ENCODE measurements around the gene TRIM59. TPM values are rescaled to one million over a fixed set of nuclear protein-coding genes. Genes with fewer than 3 reads are reported as not detected.
A peak's percentile ranks its signal among the peaks of the same experiment; 100 is the strongest.

The TRIM59 gene
- total RNA-seq, 1 donor from 2014 or later = 17.1 TPM

DNA sequence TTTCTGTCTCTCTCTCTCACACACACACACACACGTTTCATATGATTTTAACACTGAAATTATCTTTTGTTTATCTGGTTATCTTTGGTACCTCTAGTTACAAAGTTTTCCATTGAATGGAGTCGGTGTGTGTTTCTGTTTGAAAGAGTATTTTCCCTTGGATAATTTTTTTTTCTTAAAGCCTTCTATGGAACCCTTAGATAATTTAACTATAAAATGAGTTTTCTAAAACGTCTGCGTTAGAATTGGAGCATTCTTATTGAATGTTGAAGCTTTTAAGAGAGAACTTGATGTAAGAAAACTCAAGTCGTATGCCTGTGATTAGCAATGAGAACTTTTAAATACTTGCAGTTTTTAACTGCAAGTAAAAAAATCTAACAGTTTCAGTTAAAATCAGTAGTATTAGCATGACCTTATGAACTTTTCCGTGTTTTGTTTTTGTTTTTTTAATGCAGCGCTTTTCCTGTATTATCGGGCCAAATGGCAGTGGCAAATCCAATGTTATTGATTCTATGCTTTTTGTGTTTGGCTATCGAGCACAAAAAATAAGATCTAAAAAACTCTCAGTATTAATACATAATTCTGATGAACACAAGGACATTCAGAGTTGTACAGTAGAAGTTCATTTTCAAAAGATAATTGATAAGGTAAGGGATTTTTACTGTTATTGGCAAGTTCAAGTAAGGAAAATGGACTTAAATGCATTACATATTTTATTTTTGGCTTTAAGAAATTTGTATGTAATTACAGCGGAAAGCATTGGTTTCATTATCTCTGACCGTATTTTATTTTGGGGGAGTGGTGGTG is 47.2 kb downstream of the TRIM59 start:
- DNase-seq = no peak

DNA sequence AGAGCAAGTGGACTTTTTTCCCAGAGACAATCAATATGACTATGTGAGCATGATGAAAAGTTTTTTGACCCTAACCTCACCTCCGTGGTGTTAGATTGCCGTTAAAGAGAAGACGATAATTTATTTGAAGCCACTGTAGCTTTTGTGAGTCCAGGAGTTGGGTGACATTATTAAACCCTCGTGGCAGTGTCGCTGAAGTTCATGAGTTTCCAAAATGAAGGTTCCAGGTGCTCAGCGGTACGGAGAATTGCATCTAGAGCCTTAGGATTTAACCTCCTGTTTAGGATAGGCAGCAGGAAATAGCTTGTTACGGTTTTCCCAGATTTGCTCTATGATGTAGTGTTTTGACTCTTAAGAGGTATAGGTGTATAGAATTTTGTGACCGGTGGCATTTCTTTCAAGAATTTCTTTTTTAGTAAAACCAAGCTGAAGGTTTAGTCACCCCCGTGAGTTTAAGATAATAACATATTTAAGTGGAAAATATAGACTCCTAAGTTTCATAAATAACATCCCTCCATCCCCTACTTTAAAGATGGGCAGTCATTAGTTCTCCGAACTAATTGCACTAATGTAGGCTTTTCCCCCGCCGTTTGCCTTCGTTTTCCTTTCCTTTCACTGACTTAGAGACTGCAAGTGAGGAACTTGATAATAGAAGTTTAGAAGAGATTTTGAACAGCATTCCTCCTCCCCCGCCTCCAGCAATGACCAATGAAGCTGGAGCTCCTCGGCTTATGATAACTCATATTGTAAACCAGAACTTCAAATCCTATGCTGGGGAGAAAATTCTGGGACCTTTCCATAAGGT is 48.1 kb downstream of the TRIM59 start:
- peak; percentile 37 for DNase-seq

DNA sequence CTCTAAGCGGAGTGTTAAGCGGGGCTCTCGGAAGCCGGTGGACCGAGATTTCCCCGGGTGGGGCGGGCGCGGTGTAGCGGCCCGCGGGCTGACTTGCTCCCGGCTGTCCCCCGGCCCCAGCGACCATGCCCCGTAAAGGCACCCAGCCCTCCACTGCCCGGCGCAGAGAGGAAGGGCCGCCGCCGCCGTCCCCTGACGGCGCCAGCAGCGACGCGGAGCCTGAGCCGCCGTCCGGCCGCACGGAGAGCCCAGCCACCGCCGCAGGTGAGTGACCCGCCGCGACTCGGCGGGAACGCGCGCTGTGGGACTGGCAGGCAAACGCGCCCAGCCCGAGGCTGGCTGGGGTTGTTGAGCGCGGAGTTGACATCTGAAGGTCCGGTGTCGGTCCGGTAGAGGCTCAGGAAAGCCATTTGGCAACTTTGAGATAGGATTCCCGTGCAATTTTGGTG is 48.9 kb downstream of the TRIM59 start:
- DNase-seq = no peak

DNA sequence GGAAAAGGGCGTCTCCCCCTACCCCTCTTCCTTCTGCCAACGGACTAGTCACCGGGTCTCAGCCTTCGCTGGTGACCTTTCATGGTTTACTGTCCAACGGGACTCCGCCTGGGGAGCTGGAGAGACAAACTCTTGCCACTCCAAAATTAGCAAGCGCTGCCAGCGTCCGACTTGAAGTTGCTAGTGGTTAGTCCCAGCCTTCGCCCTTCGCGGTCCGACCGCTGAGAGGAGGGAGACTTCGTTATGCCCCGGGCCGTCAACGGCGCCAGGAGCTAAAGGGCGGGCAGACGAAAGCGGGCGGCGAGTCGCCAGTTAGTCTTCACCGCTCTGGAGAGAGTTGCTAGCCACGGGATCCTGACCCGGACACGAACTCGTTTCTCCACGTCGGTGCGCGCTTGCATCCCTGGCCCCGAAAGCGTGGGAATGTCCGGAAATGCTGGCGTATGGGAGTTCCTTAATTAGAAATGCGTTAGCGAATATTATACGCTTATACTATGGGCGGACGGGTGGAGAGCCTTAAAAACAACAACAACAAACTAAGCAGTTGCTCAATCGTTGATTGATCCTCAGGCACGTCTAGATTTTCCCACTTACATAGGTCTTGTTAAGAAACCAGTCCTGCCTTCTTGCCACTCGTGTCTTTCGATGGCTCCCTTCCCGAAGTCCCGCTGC is 49.4 kb downstream of the TRIM59 start:
- peak; percentile 44 for DNase-seq

DNA sequence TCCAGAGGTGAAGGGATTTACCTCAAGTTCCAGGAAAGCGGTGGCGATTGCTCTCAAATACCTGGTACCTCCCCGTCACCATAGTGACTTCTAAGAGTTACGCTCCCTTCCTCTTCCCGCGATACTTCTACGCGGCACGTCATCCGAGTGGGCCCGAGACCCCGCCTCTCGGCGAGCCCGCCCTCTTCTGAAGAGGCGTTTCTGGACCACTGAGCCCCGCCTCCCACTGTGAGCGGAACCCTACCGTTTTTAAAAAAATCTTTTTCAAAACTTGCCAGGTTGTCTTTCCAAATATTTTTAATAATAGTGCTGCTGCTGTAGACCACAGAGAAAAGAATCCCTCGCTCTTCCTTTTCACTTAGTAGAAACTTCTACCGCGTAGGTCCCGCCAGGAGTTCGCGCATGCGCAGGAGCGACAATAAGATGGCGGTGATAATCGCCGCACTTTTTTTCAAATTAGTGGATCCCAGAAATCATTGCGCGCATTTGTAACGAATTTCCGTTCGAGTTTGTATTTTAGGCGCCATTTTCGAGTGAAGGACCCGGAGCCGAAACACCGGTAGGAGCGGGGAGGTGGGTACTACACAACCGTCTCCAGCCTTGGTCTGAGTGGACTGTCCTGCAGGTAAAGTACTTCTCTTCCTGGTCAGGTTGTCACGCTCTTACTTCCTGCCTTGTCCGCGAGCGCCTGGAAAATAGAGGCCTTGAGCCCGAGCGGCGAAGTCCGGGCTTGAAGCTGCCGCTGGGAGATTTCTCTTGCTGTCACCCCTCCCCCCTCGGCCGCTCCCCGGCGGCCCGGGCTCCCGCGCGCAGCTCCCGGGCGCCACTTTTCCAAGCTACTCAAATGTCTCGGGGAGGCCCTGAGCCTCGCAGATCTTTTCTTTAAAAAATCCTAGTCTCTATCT is 50.2 kb downstream of the TRIM59 start, which contains the start of the genes IFT80 and SMC4:
Gene IFT80 (minus strand): TSS at position 101 of the 905 bp plus-strand sequence. CDS start 14,625 bp downstream, outside the sequence.
Gene SMC4 (plus strand): TSS at position 526 of the 905 bp plus-strand sequence. CDS start 1,177 bp downstream, outside the sequence.
- DNase-seq = peak; percentile 95

DNA sequence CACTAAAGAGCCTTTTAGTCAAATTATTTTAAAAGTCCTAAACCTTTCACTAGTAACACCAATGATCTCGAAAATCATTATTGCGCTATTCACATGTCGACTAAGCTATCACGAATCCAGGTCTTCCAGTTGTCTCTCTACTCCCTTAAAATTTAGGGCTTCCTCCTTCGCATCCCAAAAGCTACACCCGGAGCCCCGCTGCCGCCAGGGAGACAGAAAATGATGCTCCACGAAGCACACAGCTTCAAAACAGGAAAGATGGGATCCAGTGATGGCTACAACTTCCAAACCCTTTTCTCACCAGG is 50.8 kb downstream of the TRIM59 start:
- no peak for DNase-seq

DNA sequence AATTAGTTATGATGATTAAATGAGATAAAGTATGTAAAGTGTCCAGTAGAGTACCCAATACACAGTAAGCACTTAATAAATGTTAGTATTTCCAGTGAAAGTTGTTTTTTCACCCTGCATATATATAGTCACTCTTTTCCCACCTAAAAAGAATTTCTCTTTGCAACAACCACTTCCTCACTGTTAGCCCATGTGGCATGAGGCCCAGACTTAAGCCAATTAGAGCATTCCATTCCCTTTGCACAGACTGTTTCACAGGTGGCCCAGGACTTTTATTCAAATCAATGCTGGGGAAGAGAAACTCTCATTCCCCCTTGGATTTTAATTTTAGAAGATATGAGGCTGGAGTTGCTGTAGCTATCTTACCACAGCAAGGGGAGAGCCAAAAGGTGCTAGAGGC is 54.3 kb downstream of the TRIM59 start:
- DNase-seq = no peak

DNA sequence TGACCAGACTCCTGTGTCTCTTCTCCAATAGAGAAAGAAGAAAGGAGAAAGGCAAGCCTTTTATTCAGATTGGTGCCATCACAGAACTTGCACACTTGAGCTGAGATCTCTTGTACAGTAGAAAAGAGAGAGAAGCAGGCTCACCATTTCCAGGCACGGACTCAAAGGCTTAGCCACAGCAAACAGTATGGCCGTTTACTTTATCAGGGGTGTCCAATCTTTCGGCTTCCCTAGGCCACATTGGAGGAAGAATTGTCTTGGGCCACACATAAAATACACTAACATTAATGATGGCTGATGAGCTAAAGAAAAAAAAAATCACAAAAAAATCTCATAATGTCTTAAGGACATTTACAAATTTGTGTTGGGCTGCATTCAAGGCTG is 55.6 kb downstream of the TRIM59 start:
- no peak for DNase-seq

DNA sequence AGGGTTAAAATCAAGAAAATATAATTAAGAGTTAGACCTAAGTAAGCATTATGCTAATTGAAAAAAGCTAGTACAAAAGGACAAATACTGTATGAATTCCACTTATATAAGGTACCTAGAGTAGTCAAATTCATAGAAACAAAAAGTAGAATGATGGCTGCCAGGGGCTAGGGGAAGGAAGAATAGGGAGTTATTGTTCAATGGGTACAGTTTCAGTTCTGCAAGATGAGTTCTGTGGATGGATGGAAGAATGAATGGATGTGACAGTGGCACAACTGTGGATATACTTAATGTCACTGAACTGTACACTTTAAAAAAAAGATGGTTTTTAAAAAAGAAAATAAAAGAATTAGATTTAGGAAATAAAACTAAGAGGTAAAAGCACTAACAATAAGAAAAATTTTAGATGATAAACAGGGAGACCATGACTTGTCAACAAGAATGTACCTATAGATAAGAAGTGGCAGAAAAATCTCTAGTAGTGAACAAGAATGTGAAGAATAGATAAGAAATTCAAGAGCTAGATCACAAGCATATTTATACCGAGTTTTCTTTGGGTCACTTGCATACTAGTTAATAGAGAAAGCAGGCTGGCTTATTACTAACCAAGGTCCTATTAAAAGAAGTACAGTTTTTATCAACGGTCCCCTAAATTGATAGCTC is 56.1 kb downstream of the TRIM59 start:
- DNase-seq = no peak

DNA sequence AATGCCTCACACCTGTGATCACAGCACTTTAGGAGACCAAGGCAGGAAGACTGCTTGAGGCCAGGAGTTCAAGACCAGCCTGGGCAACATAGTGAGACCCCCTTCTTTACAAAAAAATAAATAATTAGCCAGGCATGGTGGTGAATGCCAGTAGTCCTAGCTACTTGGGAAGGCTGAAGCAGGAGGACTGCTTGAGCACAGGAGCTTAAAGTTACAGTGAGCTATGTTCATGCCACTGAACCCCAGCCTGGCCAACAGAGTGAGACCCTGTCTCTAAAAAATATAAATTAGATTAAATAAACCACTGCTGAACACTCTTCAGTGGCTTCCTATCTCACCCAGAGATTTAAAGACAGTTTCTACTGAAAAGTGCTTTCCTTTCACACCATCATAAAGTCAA is 56.8 kb downstream of the TRIM59 start:
- no peak for DNase-seq

DNA sequence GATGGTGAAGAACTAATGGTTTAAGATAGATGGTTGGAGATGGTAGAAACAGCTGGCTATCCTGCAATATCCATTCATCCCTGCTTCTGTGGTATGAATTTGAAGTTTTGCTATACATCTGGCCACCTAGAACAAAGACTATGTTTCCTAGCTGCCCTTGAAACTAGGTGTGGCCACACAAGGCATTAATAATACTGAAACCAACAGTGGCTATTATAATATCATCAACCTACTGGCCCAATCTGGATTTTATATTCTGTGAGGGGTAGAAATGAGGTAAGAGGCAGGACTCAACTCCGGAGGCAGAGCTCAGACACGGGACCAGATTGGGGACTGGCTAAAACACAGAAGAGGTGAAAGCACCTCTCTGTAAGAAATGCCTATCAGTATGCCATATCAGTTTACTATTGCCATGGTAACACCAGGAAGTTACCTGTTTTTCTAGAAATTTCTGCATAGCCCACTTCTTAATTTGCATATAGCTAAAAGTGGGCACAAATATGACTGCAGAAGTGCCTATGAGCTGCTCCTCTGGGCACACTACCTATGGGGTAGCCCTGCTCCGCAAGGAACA is 58.9 kb downstream of the TRIM59 start:
- DNase-seq = no peak

Small RNA genes lying within 50 kb of the gene (small RNA-seq; reads per million reads assigned to genes)
- gene MIR15B (ENCODE audit: low replicate concordance) = 75.4 reads per million, percentile 96 among the genes with 10 or more reads in this experiment
- 14.1 reads per million, percentile 93 among the genes with 10 or more reads in this experiment for gene MIR16-2 (ENCODE audit: low replicate concordance)
- not detected for gene RNU7-136P (ENCODE audit: low replicate concordance)

Other genes starting within 250 kb of the TRIM59 start
- not detected for gene C3orf80, start 224.4 kb downstream of the TRIM59 start, total RNA-seq
- 38.0 TPM for gene IFT80, start 50.6 kb downstream of the TRIM59 start, total RNA-seq
- gene SMC4, start 50.1 kb downstream of the TRIM59 start, total RNA-seq = 90.9 TPM
- gene KPNA4, start 115.8 kb upstream of the TRIM59 start, total RNA-seq = 24.8 TPM
- not detected for gene ARL14, start 227.4 kb upstream of the TRIM59 start, total RNA-seq